ENCODE data around the gene C1S.

GRCh38 chr12:7112041-7112440, 51.5 kb downstream of the C1S start:
- no peak for TF ChIP-seq CTCF (IDR thresholded peaks at IDR 0.05)
- no peak for TF ChIP-seq POLR2A (IDR thresholded peaks at IDR 0.05)

Measured in adrenal gland (tissue), 5 donors.